ENCODE results near the gene PACSIN2. TPM values are rescaled to one million over a fixed set of nuclear protein-coding genes. Genes with fewer than 3 reads are reported as not detected.

Gene PACSIN2
- total RNA-seq, 3 donors from 2014 or later: 132 to 184 (median 152) TPM

GRCh38 chr22:42983470-42983869 lies 31.5 kb downstream of the PACSIN2 start:
- TF ChIP-seq, protein P1, sequence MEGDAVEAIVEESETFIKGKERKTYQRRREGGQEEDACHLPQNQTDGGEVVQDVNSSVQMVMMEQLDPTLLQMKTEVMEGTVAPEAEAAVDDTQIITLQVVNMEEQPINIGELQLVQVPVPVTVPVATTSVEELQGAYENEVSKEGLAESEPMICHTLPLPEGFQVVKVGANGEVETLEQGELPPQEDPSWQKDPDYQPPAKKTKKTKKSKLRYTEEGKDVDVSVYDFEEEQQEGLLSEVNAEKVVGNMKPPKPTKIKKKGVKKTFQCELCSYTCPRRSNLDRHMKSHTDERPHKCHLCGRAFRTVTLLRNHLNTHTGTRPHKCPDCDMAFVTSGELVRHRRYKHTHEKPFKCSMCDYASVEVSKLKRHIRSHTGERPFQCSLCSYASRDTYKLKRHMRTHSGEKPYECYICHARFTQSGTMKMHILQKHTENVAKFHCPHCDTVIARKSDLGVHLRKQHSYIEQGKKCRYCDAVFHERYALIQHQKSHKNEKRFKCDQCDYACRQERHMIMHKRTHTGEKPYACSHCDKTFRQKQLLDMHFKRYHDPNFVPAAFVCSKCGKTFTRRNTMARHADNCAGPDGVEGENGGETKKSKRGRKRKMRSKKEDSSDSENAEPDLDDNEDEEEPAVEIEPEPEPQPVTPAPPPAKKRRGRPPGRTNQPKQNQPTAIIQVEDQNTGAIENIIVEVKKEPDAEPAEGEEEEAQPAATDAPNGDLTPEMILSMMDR (IDR thresholded peaks at IDR 0.05): no peak
- ATAC-seq (no peak), DNase-seq (no peak)
- no peak overlapping the region for H3K4me3 ChIP-seq
- peaks cover 19% of the 10 kb centered on the region for H3K4me1 ChIP-seq (ENCODE audit: low read depth)
- H3K9me3 ChIP-seq: no peaks in the 10 kb centered on the region
- intact Hi-C loops (cut with DNase I, micrococcal nuclease): no loop called here
- H3K36me3 ChIP-seq (ENCODE audit: low read depth): no peaks in the 10 kb centered on the region

DNA sequence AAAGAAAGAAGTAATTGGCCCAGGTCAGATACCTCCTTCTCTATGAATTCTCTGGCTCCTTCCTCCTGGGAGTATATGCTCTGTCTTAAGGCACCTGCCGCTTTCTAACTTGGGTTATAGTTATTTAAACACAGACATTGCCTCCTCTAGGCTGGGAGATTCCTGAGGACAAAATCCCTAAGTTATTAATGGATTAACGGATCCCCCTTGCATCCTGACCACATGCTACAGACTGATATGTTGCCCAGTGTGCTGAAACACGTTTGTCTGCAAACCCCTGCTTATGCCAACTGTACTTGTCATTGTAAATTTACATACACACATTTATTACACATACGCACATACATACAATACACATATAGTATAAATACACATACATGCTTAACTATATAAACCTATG lies 35.3 kb downstream of the PACSIN2 start:
- intact Hi-C loops (cut with DNase I, micrococcal nuclease): no loop called here
- DNase-seq: peak in 1 of 3 donors; percentile 1
- no peak for ATAC-seq
- Histone ChIP-seq H3K9me3 (no peaks in the 10 kb centered on the region), H3K4me3 (no peak overlapping the region), H3K4me1 (ENCODE audit: low read depth) (peaks cover 20% of the 10 kb centered on the region), H3K36me3 (ENCODE audit: low read depth) (no peaks in the 10 kb centered on the region)
- TF ChIP-seq, protein P1 (IDR thresholded peaks at IDR 0.05): no peak

DNA sequence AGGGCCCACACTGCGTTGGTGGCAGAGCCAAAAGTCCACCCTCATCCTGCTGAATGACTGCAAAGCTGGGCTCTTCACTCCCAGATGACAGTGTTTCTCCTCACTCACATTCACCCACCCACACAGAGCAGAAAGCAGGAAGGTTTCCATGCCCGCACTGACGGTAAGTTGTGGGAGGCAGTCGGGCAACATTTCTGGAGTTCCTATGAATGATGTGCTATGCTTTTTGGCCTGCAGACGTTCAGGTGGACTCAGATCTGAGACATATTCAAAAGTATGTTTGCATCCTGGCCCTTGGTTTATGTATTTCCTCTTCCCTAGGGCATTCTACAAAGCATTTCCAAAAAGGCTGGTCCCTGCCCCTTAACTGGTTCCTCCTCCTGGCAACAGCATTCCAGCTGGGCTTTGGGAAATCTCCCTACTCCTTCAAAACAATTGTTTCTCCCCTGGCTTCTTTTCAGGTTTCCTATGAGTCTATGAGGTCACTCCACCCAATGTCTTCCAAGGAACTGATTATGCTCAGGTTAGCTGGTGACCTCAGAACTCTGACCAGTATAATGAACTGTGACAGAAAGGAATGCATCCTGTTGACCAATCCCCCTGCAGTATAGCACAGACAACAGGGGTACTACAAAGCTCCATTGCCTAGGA lies 36.4 kb downstream of the PACSIN2 start:
- Histone ChIP-seq H3K4me3 (no peak overlapping the region), H3K36me3 (ENCODE audit: low read depth) (no peaks in the 10 kb centered on the region), H3K9me3 (no peaks in the 10 kb centered on the region), H3K4me1 (ENCODE audit: low read depth) (peaks cover 31% of the 10 kb centered on the region)
- ATAC-seq: peak; percentile 23
- DNase-seq: peak in 1 of 3 donors; percentile 1
- TF ChIP-seq, protein P1 (IDR thresholded peaks at IDR 0.05): no peak
- intact Hi-C loops (cut with DNase I, micrococcal nuclease): no loop called here

GRCh38 chr22:42977569-42977968 lies 37.4 kb downstream of the PACSIN2 start:
- no peaks in the 10 kb centered on the region for H3K36me3 ChIP-seq (ENCODE audit: low read depth)
- H3K4me1 ChIP-seq (ENCODE audit: low read depth): peaks cover 36% of the 10 kb centered on the region
- intact Hi-C loops (cut with DNase I, micrococcal nuclease): no loop called here
- DNase-seq: peak in 1 of 3 donors; percentile 7
- TF ChIP-seq, protein P1 (IDR thresholded peaks at IDR 0.05): no peak
- no peak overlapping the region for H3K4me3 ChIP-seq
- no peaks in the 10 kb centered on the region for H3K9me3 ChIP-seq
- ATAC-seq: no peak

DNA sequence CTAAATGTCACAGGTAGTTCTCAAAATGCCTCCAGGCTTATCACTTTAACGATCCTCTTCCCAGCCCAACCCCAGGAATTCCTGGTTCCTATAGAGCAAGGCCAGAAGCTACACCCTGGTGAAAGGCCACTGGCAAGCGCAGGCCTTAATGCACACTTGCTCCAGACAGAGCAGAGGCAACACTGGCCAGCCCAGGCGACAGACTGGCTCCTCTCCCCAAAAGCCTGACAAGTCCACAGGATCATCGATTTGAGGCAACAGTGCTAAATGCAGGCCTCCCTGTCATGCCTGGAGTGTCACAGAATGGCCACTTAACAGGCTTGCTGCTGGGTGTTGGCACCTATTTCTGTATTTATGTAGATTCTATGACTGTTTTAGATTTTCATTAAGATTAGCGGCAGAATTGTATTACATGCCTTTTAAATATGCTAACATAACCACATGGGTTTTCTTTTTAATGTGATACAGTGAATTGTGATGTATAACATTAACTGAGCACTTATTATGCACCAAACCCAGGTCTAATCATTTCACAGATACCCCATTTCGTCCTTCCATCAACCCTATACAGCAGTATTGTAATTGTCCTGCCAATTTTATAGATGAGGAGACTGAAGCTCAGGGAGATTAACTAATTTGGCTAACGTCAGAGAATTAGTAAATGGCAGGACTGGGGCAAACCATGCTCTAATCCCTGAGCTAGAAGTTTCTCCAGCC lies 38.6 kb downstream of the PACSIN2 start:
- ATAC-seq (peak; percentile 80), DNase-seq (peak in 2 of 3 donors; percentile 67 to 72)
- peaks cover 42% of the 10 kb centered on the region for H3K4me1 ChIP-seq (ENCODE audit: low read depth)
- H3K4me3 ChIP-seq: no peak overlapping the region
- TF ChIP-seq, protein P1 (IDR thresholded peaks at IDR 0.05): no peak
- no peaks in the 10 kb centered on the region for H3K36me3 ChIP-seq (ENCODE audit: low read depth)
- intact Hi-C loops (cut with DNase I, micrococcal nuclease): no loop called here
- no peaks in the 10 kb centered on the region for H3K9me3 ChIP-seq

Measured in mucosa of descending colon (tissue), 3 donors.